ENCODE data around the gene OLFML2B. TPM values are rescaled to one million over a fixed set of nuclear protein-coding genes. Genes with fewer than 3 reads are reported as not detected.

Gene OLFML2B
- total and polyA plus RNA-seq, 2 experiments from 2014 or later: 0.36 to 1.9 TPM

- Histone ChIP-seq H3K9me3 (ENCODE audit: low read depth) (no peaks in the 10 kb centered on the region), H3K4me3 (no peak overlapping the region), H3K4me1 (ENCODE audit: low read depth) (no peaks in the 10 kb centered on the region), H3K27ac (no peak overlapping the region), H3K36me3 (no peaks in the 10 kb centered on the region), H3K27me3 (no peaks in the 10 kb centered on the region)
- no peak for DNase-seq (ENCODE audit: low read depth in 1 of 2, low spot score in 1 of 2)
- TF ChIP-seq, protein P1, sequence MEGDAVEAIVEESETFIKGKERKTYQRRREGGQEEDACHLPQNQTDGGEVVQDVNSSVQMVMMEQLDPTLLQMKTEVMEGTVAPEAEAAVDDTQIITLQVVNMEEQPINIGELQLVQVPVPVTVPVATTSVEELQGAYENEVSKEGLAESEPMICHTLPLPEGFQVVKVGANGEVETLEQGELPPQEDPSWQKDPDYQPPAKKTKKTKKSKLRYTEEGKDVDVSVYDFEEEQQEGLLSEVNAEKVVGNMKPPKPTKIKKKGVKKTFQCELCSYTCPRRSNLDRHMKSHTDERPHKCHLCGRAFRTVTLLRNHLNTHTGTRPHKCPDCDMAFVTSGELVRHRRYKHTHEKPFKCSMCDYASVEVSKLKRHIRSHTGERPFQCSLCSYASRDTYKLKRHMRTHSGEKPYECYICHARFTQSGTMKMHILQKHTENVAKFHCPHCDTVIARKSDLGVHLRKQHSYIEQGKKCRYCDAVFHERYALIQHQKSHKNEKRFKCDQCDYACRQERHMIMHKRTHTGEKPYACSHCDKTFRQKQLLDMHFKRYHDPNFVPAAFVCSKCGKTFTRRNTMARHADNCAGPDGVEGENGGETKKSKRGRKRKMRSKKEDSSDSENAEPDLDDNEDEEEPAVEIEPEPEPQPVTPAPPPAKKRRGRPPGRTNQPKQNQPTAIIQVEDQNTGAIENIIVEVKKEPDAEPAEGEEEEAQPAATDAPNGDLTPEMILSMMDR (IDR thresholded peaks at IDR 0.05; ENCODE audit: low read depth, low read length): no peak
Measured at GRCh38 chr1:161970633-161971032, 53.0 kb downstream of the OLFML2B start.

DNA sequence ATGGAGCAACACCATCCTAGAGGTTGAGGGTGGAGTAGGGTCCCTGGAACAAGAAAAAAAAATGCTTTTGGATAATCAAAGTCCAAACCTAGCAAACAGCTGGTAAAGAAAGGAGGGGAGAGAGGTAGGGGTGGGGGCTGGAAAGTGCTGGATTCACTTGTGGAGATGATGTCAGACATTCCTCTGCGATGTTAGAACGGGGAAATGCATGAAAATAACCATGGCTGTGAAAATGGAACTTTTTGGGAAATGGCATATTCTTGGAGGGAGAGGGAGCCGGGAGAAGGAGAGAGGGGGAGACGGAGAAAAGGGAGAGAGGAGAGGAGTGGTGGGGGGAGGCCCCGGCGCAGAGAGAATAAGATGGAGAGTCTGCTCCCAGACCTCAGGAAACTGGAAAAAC, 53.6 kb downstream of the OLFML2B start:
- H3K27ac ChIP-seq: no peak overlapping the region
- TF ChIP-seq, protein P1 (IDR thresholded peaks at IDR 0.05; ENCODE audit: low read depth, low read length): no peak
- no peak overlapping the region for H3K4me3 ChIP-seq
- H3K4me1 ChIP-seq (ENCODE audit: low read depth): no peaks in the 10 kb centered on the region
- H3K9me3 ChIP-seq (ENCODE audit: low read depth): no peaks in the 10 kb centered on the region
- no peak for DNase-seq (ENCODE audit: low read depth in 1 of 2, low spot score in 1 of 2)
- no peaks in the 10 kb centered on the region for H3K27me3 ChIP-seq
- no peaks in the 10 kb centered on the region for H3K36me3 ChIP-seq

DNA sequence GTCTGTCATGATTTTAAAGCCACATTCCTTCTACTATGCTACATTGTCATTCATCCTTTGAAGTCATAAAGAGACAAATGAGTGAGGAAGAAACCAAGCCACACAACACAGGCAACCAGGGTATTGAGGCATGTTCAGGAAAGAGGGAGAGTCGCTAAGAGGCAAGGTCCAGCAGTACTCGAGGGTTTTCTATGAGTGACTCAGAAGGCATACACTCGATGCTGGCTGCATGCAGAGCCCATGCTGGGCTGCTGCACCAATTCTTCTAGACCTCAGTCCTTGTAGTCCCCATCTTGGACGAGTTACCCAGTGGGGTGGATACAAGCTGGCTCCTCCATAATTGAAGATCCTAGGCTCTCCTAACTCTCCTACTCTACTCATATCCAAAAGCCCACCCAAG, 57.6 kb downstream of the OLFML2B start:
- no peak for DNase-seq (ENCODE audit: low read depth in 1 of 2, low spot score in 1 of 2)
- TF ChIP-seq, protein P1 (IDR thresholded peaks at IDR 0.05; ENCODE audit: low read depth, low read length): no peak

GRCh38 chr1:161962091-161962887, 61.4 kb downstream of the OLFML2B start:
- Histone ChIP-seq H3K4me1 (ENCODE audit: low read depth) (no peaks in the 10 kb centered on the region), H3K27ac (no peak overlapping the region), H3K36me3 (no peaks in the 10 kb centered on the region), H3K27me3 (no peaks in the 10 kb centered on the region), H3K9me3 (ENCODE audit: low read depth) (no peaks in the 10 kb centered on the region), H3K4me3 (no peak overlapping the region)
- peak in 1 of 2 donors; percentile 82 for DNase-seq (ENCODE audit: low read depth in 1 of 2, low spot score in 1 of 2)
- TF ChIP-seq, protein P1 (IDR thresholded peaks at IDR 0.05; ENCODE audit: low read depth, low read length): no peak

More for the DNA sequence above, 57.6 kb downstream of the OLFML2B start:
- no peak overlapping the region for H3K27ac ChIP-seq
- no peaks in the 10 kb centered on the region for H3K27me3 ChIP-seq
- H3K4me1 ChIP-seq (ENCODE audit: low read depth): no peaks in the 10 kb centered on the region
- H3K9me3 ChIP-seq (ENCODE audit: low read depth): no peaks in the 10 kb centered on the region
- H3K4me3 ChIP-seq: no peak overlapping the region
- no peaks in the 10 kb centered on the region for H3K36me3 ChIP-seq

GRCh38 chr1:161958425-161958824, 65.2 kb downstream of the OLFML2B start:
- H3K4me1 ChIP-seq (ENCODE audit: low read depth): no peaks in the 10 kb centered on the region
- TF ChIP-seq, protein P1 (IDR thresholded peaks at IDR 0.05; ENCODE audit: low read depth, low read length): no peak
- no peak for DNase-seq (ENCODE audit: low read depth in 1 of 2, low spot score in 1 of 2)
- no peak overlapping the region for H3K27ac ChIP-seq
- no peak overlapping the region for H3K4me3 ChIP-seq
- no peaks in the 10 kb centered on the region for H3K36me3 ChIP-seq
- no peaks in the 10 kb centered on the region for H3K27me3 ChIP-seq
- no peaks in the 10 kb centered on the region for H3K9me3 ChIP-seq (ENCODE audit: low read depth)
